ENCODE measurements around the gene B3GNT7. TPM values are rescaled to one million over a fixed set of nuclear protein-coding genes. Genes with fewer than 3 reads are reported as not detected.

B3GNT7 gene
- total and polyA plus RNA-seq, 2 of the 8 experiments (the other 6 are each of a cell fraction or from before 2014, with no cell fraction given) = 26.4 to 73.1 TPM

Small RNA genes within 50 kb of the gene (microRNA-seq; reads per million reads assigned to microRNA genes)
- gene MIR4777 (ENCODE audit: borderline microRNAs expressed in 2 of 2, borderline number of aligned reads in 2 of 2, borderline replicate concordance in 1 of 2) = 0 reads per million in 2 experiments

Small RNA genes within 50 kb of the gene (small RNA-seq; reads per million reads assigned to genes)
- not detected for gene MIR4777 (ENCODE audit: insufficient read depth)

Other genes starting within 250 kb of the B3GNT7 start
- 33.0 and 36.1 TPM in 2 replicates for gene ARMC9, start 197.1 kb upstream of the B3GNT7 start, total RNA-seq (2021; fragmentation: NEBNext Ultra II Directional; extraction: Animal tissue kit (Norgen Biotek cat#: 25700))
- 17.6 and 23.2 TPM in 2 replicates for gene ARMC9, start 197.1 kb upstream of the B3GNT7 start, polyA plus RNA-seq (2011; rRNA removed)
- gene NCL, start 68.8 kb downstream of the B3GNT7 start, total RNA-seq (2021; fragmentation: NEBNext Ultra II Directional; extraction: Animal tissue kit (Norgen Biotek cat#: 25700)) = 1,442 and 1,478 TPM in 2 replicates
- gene NCL, start 68.8 kb downstream of the B3GNT7 start, polyA plus RNA-seq (2011; rRNA removed) = 61.2 and 61.5 TPM in 2 replicates
- 0.46 and 0.56 TPM in 2 replicates for gene NMUR1, start 134.7 kb downstream of the B3GNT7 start, total RNA-seq (2021; fragmentation: NEBNext Ultra II Directional; extraction: Animal tissue kit (Norgen Biotek cat#: 25700))
- 1.5 and 2.0 TPM in 2 replicates for gene NMUR1, start 134.7 kb downstream of the B3GNT7 start, polyA plus RNA-seq (2011; rRNA removed)
- not detected in 2 replicates for gene TEX44, start 197.2 kb downstream of the B3GNT7 start, total RNA-seq (2021; fragmentation: NEBNext Ultra II Directional; extraction: Animal tissue kit (Norgen Biotek cat#: 25700))
- gene TEX44, start 197.2 kb downstream of the B3GNT7 start, polyA plus RNA-seq (2011; rRNA removed) = 0.06 TPM in 1 of 2 replicates, not detected in the other